ENCODE results near the gene DNAH10.
"Not testable (repeated sequence)": the region's sequence is repeated elsewhere in the genome, so short reads cannot be mapped to it uniquely, and the experiment has no call there.

DNAH10 gene

GRCh38 chr12:123944696-123945095 is 182.6 kb downstream of the DNAH10 start:
- DNase-seq (ENCODE audit: low read depth in 4 of 4, low spot score in 1 of 4): no peak

- no peak for DNase-seq (ENCODE audit: low read depth in 4 of 4, low spot score in 1 of 4)
These were observed 183.4 kb downstream of the DNAH10 start for GRCh38 chr12:123945287-123946151.

GRCh38 chr12:123946152-123946515 is 184.0 kb downstream of the DNAH10 start:
- no peak for DNase-seq (ENCODE audit: low read depth in 4 of 4, low spot score in 1 of 4)

GRCh38 chr12:123946516-123947505 is 184.7 kb downstream of the DNAH10 start:
- not testable (repeated sequence) for DNase-seq (ENCODE audit: low read depth in 4 of 4, low spot score in 1 of 4)

GRCh38 chr12:123947531-123947930 is 185.4 kb downstream of the DNAH10 start:
- DNase-seq (ENCODE audit: low read depth in 4 of 4, low spot score in 1 of 4): not testable (repeated sequence)

- no peak for DNase-seq (ENCODE audit: low read depth in 4 of 4, low spot score in 1 of 4)
These were observed 186.3 kb downstream of the DNAH10 start for GRCh38 chr12:123948401-123948795.

- DNase-seq (ENCODE audit: low read depth in 4 of 4, low spot score in 1 of 4): no peak
These were observed 187.0 kb downstream of the DNAH10 start for GRCh38 chr12:123948796-123949769.

GRCh38 chr12:123949770-123950165 is 187.7 kb downstream of the DNAH10 start:
- DNase-seq (ENCODE audit: low read depth in 4 of 4, low spot score in 1 of 4): no peak

GRCh38 chr12:123950476-123951349 is 188.6 kb downstream of the DNAH10 start:
- DNase-seq (ENCODE audit: low read depth in 4 of 4, low spot score in 1 of 4): no peak

GRCh38 chr12:123951467-123951866 is 189.4 kb downstream of the DNAH10 start:
- no peak for DNase-seq (ENCODE audit: low read depth in 4 of 4, low spot score in 1 of 4)

GRCh38 chr12:123952037-123952436 is 189.9 kb downstream of the DNAH10 start:
- DNase-seq (ENCODE audit: low read depth in 4 of 4, low spot score in 1 of 4): no peak

- no peak for DNase-seq (ENCODE audit: low read depth in 4 of 4, low spot score in 1 of 4)
These were observed 192.7 kb downstream of the DNAH10 start for GRCh38 chr12:123954647-123955350.

GRCh38 chr12:123956249-123956648 is 194.1 kb downstream of the DNAH10 start:
- DNase-seq (ENCODE audit: low read depth in 4 of 4, low spot score in 1 of 4): no peak

GRCh38 chr12:123957196-123957595 is 195.1 kb downstream of the DNAH10 start:
- no peak for DNase-seq (ENCODE audit: low read depth in 4 of 4, low spot score in 1 of 4)

GRCh38 chr12:123958462-123958861 is 196.4 kb downstream of the DNAH10 start:
- DNase-seq (ENCODE audit: low read depth in 4 of 4, low spot score in 1 of 4): no peak

- no peak for DNase-seq (ENCODE audit: low read depth in 4 of 4, low spot score in 1 of 4)
These were observed 196.8 kb downstream of the DNAH10 start for GRCh38 chr12:123958876-123959275.

GRCh38 chr12:123960029-123960735 is 198.1 kb downstream of the DNAH10 start:
- DNase-seq (ENCODE audit: low read depth in 4 of 4, low spot score in 1 of 4): no peak

GRCh38 chr12:123960856-123961255 is 198.8 kb downstream of the DNAH10 start:
- no peak for DNase-seq (ENCODE audit: low read depth in 4 of 4, low spot score in 1 of 4)
